ENCODE results near the gene FN1.

Gene FN1

DNA sequence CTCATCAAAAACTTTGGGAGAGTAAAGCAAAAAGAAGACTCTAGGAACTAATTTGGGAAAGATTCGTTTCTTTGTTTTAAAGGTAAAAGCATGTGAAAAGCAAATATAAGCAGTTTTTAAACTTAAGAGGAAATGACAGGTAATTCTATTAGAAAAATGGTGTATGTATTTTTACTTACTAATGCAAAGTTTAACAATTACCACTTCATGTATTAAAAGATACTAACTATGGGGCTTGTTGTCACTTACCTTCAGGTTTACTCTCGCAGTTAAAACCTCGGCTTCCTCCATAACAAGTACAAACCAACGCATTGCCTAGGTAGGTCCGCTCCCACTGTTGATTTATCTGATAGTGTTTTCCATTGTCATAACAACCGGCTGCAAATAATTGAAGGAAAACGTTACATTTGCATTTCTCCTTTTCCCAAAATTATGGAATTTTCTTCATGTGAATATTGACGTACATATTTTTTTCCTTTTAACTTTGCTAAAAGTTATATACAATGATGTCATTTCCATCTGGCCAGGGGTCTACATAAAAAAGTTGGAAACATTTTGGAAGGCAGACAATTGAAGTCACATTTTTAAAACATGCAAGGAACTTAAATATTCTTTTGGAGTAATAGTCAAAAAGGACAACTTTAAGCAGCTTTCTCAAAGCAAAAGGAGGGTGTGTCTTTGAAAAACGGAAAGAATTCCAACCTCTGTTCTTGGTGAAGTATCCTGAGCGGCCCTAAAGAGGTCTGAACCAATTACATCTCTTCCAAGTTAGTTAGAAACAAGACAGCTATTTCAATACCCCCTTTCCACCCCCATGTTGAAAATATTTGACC lies 1.2 kb downstream of the FN1 start:
- H3K4me1 ChIP-seq (ENCODE audit: control insufficient read depth, low read depth, low read length) = peaks cover 2% of the 10 kb centered on the region
- no peak overlapping the region for H4K5ac ChIP-seq (ENCODE audit: low read length)
- peak overlapping the region; percentile 94 for H3K4me2 ChIP-seq (ENCODE audit: low read length)
- no peak overlapping the region for H2BK5ac ChIP-seq (ENCODE audit: low read length)
- H3K27me3 ChIP-seq (ENCODE audit: insufficient read depth, low read length, poor library complexity) = no peaks in the 10 kb centered on the region
- H4K8ac ChIP-seq (ENCODE audit: low read depth, low read length) = no peak overlapping the region
- H3K36me3 ChIP-seq (ENCODE audit: control insufficient read depth, insufficient read depth, low read length) = peaks cover 5% of the 10 kb centered on the region
- no peak overlapping the region for H3K27ac ChIP-seq (ENCODE audit: low read depth, low read length)
- H3K4ac ChIP-seq (ENCODE audit: low read depth, low read length) = no peak overlapping the region
- H3K79me2 ChIP-seq (ENCODE audit: control insufficient read depth, insufficient read depth, low read length) = peaks cover 5% of the 10 kb centered on the region
- no peak overlapping the region for H2AK5ac ChIP-seq (ENCODE audit: low read length)
- peak overlapping the region; percentile 59 for H3K4me3 ChIP-seq (ENCODE audit: low read length)
- H3K9ac ChIP-seq (ENCODE audit: low read length) = peak overlapping the region; percentile 90
- no peak overlapping the region for H2BK120ac ChIP-seq (ENCODE audit: low read depth, low read length)
- H2BK15ac ChIP-seq (replicated peaks; ENCODE audit: low read depth) = no peak overlapping the region
- H3K79me1 ChIP-seq (ENCODE audit: low read length) = peaks cover 2% of the 10 kb centered on the region
- DNase-seq = peak; percentile 50
- H3K23ac ChIP-seq (ENCODE audit: low read length) = no peak overlapping the region
- no CpG with 5 or more reads among the region's 10 CpGs for WGBS (ENCODE audit: extremely low coverage, insufficient coverage, low lambda C conversion rate)
- peak overlapping the region; percentile 79 for H3K56ac ChIP-seq (ENCODE audit: low read length)
- no peak overlapping the region for H3K18ac ChIP-seq (ENCODE audit: low read length)

DNA sequence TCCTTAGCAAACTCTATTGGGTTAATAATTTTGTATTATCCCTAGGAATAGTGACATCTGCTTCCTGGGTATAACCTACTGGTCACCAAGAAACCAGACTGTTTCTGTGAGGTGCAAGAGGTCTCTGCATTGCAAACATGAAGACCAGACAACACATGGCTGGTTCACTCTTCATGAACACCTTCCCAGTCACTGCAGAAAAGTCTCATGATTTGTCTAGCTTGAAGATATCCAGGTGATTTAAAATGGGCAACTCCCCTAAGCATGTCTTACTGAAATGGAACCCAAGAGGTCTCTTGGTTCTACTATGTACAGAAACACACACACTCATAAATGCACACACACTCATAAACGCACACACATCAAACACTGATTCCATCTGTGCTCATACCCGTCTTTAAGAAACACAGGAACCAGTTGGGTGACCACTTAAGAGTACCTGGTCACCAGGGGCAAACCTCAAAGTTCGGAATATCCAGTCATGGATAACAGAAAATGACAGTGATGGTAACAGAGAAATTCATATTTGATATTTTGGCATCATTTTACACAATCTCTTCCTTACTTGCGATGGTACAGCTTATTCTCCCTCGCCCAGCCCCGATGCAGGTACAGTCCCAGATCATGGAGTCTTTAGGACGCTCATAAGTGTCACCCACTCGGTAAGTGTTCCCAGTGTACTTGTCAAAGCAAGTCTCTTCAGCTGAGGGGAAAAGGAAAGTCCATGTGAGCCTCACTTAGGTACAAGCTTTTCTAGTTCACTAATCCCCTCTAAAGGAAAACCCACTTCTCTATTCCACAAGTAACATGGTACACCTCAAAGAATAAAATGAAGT lies 2.9 kb downstream of the FN1 start:
- no peak overlapping the region for H2BK15ac ChIP-seq (replicated peaks; ENCODE audit: low read depth)
- H3K56ac ChIP-seq (ENCODE audit: low read length) = no peak overlapping the region
- H4K5ac ChIP-seq (ENCODE audit: low read length) = no peak overlapping the region
- H3K27ac ChIP-seq (ENCODE audit: low read depth, low read length) = no peak overlapping the region
- no peak overlapping the region for H3K18ac ChIP-seq (ENCODE audit: low read length)
- no CpG with 5 or more reads among the region's 8 CpGs for WGBS (ENCODE audit: extremely low coverage, insufficient coverage, low lambda C conversion rate)
- no peak for DNase-seq
- no peak overlapping the region for H3K4ac ChIP-seq (ENCODE audit: low read depth, low read length)
- peaks cover 2% of the 10 kb centered on the region for H3K79me1 ChIP-seq (ENCODE audit: low read length)
- no peak overlapping the region for H2BK120ac ChIP-seq (ENCODE audit: low read depth, low read length)
- H3K27me3 ChIP-seq (ENCODE audit: insufficient read depth, low read length, poor library complexity) = no peaks in the 10 kb centered on the region
- peaks cover 5% of the 10 kb centered on the region for H3K79me2 ChIP-seq (ENCODE audit: control insufficient read depth, insufficient read depth, low read length)
- no peak overlapping the region for H2AK5ac ChIP-seq (ENCODE audit: low read length)
- no peak overlapping the region for H3K9ac ChIP-seq (ENCODE audit: low read length)
- peaks cover 7% of the 10 kb centered on the region for H3K36me3 ChIP-seq (ENCODE audit: control insufficient read depth, insufficient read depth, low read length)
- no peak overlapping the region for H3K4me2 ChIP-seq (ENCODE audit: low read length)
- H3K23ac ChIP-seq (ENCODE audit: low read length) = no peak overlapping the region
- peaks cover 2% of the 10 kb centered on the region for H3K4me1 ChIP-seq (ENCODE audit: control insufficient read depth, low read depth, low read length)
- no peak overlapping the region for H3K4me3 ChIP-seq (ENCODE audit: low read length)
- H2BK5ac ChIP-seq (ENCODE audit: low read length) = no peak overlapping the region
- no peak overlapping the region for H4K8ac ChIP-seq (ENCODE audit: low read depth, low read length)

DNA sequence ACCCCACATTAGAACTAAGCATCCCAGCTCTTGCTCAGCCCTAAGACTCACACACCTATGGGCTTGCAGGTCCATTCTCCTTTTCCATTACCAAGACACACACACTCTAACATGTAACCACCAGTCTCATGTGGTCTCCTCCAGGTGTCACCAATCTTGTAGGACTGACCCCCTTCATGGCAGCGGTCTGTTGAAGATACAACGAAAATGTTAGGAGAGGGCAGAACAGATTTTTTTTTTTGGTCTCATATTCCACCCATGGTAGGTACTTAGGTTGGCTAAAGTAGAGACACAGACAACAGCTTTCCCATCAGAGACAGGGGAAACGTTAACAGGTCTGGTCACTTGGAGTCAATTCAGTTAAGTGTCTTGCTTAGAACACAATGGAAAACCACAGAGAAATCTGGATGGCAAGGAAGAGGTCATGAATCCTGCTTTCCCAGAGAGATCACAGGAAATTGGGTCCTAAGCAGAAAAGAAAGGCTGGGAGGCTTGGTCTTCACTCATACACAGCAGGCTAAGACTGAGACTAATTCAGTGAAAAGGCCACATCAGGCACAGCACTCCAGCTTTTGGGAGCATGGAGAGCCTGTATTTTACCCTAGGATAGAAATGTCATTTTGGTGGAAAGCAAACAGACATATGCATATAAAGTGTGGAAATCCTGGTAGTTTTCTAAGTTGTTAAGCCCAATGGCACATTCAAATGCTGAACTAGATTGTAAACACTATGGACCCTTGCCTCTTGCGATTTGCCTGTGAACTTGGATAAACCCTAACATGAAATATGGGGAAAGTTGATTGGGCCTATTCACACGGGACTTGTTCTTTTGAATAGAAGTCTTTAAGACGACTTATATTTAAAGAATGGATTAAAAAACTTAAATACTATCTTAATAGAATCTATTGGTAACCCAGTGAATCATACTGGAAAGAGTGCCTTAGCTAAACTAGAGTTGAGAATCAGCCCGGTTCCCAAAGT lies 3.8 kb downstream of the FN1 start:
- H3K18ac ChIP-seq (ENCODE audit: low read length) = no peak overlapping the region
- no peak overlapping the region for H3K9ac ChIP-seq (ENCODE audit: low read length)
- no peak overlapping the region for H2AK5ac ChIP-seq (ENCODE audit: low read length)
- no peaks in the 10 kb centered on the region for H3K27me3 ChIP-seq (ENCODE audit: insufficient read depth, low read length, poor library complexity)
- H4K8ac ChIP-seq (ENCODE audit: low read depth, low read length) = no peak overlapping the region
- H2BK5ac ChIP-seq (ENCODE audit: low read length) = no peak overlapping the region
- no peak overlapping the region for H3K23ac ChIP-seq (ENCODE audit: low read length)
- H3K4me3 ChIP-seq (ENCODE audit: low read length) = no peak overlapping the region
- no peak overlapping the region for H3K4ac ChIP-seq (ENCODE audit: low read depth, low read length)
- no peak overlapping the region for H2BK15ac ChIP-seq (replicated peaks; ENCODE audit: low read depth)
- H2BK120ac ChIP-seq (ENCODE audit: low read depth, low read length) = no peak overlapping the region
- H3K27ac ChIP-seq (ENCODE audit: low read depth, low read length) = no peak overlapping the region
- peaks cover 5% of the 10 kb centered on the region for H3K79me2 ChIP-seq (ENCODE audit: control insufficient read depth, insufficient read depth, low read length)
- peaks cover 2% of the 10 kb centered on the region for H3K79me1 ChIP-seq (ENCODE audit: low read length)
- no peak for DNase-seq
- peaks cover 7% of the 10 kb centered on the region for H3K36me3 ChIP-seq (ENCODE audit: control insufficient read depth, insufficient read depth, low read length)
- H3K4me2 ChIP-seq (ENCODE audit: low read length) = no peak overlapping the region
- WGBS (ENCODE audit: extremely low coverage, insufficient coverage, low lambda C conversion rate) = no CpG with 5 or more reads among the region's 7 CpGs
- H3K4me1 ChIP-seq (ENCODE audit: control insufficient read depth, low read depth, low read length) = no peaks in the 10 kb centered on the region
- no peak overlapping the region for H3K56ac ChIP-seq (ENCODE audit: low read length)
- H4K5ac ChIP-seq (ENCODE audit: low read length) = no peak overlapping the region

DNA sequence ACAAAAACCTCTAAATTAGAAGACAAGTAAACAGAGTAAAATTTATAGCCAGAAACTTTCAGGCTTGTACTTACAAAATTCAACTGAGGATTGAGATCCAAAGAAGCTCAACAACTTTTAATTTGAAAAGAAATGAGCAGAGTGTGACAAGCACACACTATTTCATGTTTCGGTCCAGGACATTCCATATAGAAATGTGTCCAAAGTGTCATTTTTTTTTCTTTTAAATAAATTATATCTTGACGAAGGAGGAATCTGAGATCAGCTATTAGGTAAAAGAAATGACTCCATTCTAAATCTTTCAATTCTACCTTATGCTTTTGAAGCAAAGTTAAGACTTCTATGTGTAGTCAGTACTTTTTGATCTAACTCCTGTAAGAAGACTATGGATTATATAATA lies 4.6 kb downstream of the FN1 start:
- Histone ChIP-seq H3K4me1 (ENCODE audit: control insufficient read depth, low read depth, low read length) (no peaks in the 10 kb centered on the region), H3K27ac (ENCODE audit: low read depth, low read length) (no peak overlapping the region), H4K8ac (ENCODE audit: low read depth, low read length) (no peak overlapping the region), H3K23ac (ENCODE audit: low read length) (no peak overlapping the region), H2AK5ac (ENCODE audit: low read length) (no peak overlapping the region), H2BK15ac (replicated peaks; ENCODE audit: low read depth) (no peak overlapping the region), H2BK5ac (ENCODE audit: low read length) (no peak overlapping the region), H3K18ac (ENCODE audit: low read length) (no peak overlapping the region), H4K5ac (ENCODE audit: low read length) (no peak overlapping the region), H3K4me2 (ENCODE audit: low read length) (no peak overlapping the region), H3K4me3 (ENCODE audit: low read length) (no peak overlapping the region), H3K36me3 (ENCODE audit: control insufficient read depth, insufficient read depth, low read length) (peaks cover 9% of the 10 kb centered on the region), H3K79me2 (ENCODE audit: control insufficient read depth, insufficient read depth, low read length) (peaks cover 5% of the 10 kb centered on the region), H3K79me1 (ENCODE audit: low read length) (peaks cover 2% of the 10 kb centered on the region), H3K27me3 (ENCODE audit: insufficient read depth, low read length, poor library complexity) (no peaks in the 10 kb centered on the region), H3K56ac (ENCODE audit: low read length) (no peak overlapping the region), H3K9ac (ENCODE audit: low read length) (no peak overlapping the region), H3K4ac (ENCODE audit: low read depth, low read length) (no peak overlapping the region), H2BK120ac (ENCODE audit: low read depth, low read length) (no peak overlapping the region)
- no peak for DNase-seq
- no CpG with 5 or more reads among the region's 2 CpGs for WGBS (ENCODE audit: extremely low coverage, insufficient coverage, low lambda C conversion rate)

DNA sequence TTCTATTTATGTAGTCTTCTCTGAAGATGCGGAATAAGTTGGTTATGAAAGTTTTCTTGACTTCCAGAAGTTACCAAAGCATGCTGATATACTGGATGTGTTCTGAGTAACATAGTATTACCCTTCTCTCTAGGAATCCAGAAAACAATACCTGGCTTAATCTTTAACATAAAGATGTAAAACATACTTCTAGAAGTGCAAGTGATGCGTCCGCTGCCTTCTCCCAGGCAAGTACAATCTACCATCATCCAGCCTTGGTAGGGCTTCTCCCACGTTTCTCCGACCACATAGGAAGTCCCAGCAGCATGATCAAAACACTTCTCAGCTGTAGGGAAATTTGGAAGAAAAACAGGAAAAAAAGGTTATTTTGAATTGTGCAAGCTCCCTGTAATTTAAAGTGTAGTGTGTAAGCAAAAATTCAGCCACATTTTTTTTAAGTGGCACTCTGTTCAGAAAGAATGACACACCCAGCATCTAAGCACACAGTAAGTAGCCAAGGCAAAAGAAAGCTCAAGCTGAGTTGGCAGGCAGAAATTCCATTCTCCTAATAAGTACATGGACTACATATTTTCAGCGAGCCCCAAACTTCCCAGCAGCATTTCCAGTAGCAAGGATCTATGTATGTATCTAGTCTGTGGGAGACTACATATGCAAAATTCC lies 5.2 kb downstream of the FN1 start:
- no peak overlapping the region for H2BK120ac ChIP-seq (ENCODE audit: low read depth, low read length)
- H2BK15ac ChIP-seq (replicated peaks; ENCODE audit: low read depth) = no peak overlapping the region
- H3K27me3 ChIP-seq (ENCODE audit: insufficient read depth, low read length, poor library complexity) = no peaks in the 10 kb centered on the region
- H3K23ac ChIP-seq (ENCODE audit: low read length) = no peak overlapping the region
- no peak overlapping the region for H3K4me2 ChIP-seq (ENCODE audit: low read length)
- no peak overlapping the region for H2AK5ac ChIP-seq (ENCODE audit: low read length)
- H3K36me3 ChIP-seq (ENCODE audit: control insufficient read depth, insufficient read depth, low read length) = peaks cover 9% of the 10 kb centered on the region
- no peak overlapping the region for H4K8ac ChIP-seq (ENCODE audit: low read depth, low read length)
- H3K18ac ChIP-seq (ENCODE audit: low read length) = no peak overlapping the region
- no CpG with 5 or more reads among the region's 6 CpGs for WGBS (ENCODE audit: extremely low coverage, insufficient coverage, low lambda C conversion rate)
- H3K79me1 ChIP-seq (ENCODE audit: low read length) = peaks cover 2% of the 10 kb centered on the region
- H3K4me3 ChIP-seq (ENCODE audit: low read length) = no peak overlapping the region
- no peaks in the 10 kb centered on the region for H3K4me1 ChIP-seq (ENCODE audit: control insufficient read depth, low read depth, low read length)
- H3K56ac ChIP-seq (ENCODE audit: low read length) = no peak overlapping the region
- H3K27ac ChIP-seq (ENCODE audit: low read depth, low read length) = no peak overlapping the region
- peaks cover 5% of the 10 kb centered on the region for H3K79me2 ChIP-seq (ENCODE audit: control insufficient read depth, insufficient read depth, low read length)
- H4K5ac ChIP-seq (ENCODE audit: low read length) = no peak overlapping the region
- H2BK5ac ChIP-seq (ENCODE audit: low read length) = no peak overlapping the region
- no peak for DNase-seq
- H3K4ac ChIP-seq (ENCODE audit: low read depth, low read length) = no peak overlapping the region
- H3K9ac ChIP-seq (ENCODE audit: low read length) = no peak overlapping the region
